Thoracic aorta (tissue), 2 donors: ENCODE results near the gene MS4A8. TPM values are rescaled to one million over a fixed set of nuclear protein-coding genes. Genes with fewer than 3 reads are reported as not detected.

Experiments used
- ATAC-seq: fragments of 150-250 bp; one replicate; pipeline ENCODE4 v1.8.0; 2017; ENCODE audit warnings: low read depth; ENCODE audit not compliant: insufficient number of reproducible peaks, low FRiP score
- DNase-seq: peaks from one replicate; pipeline ENCODE4 v3.0.0-alpha.2; 2020; ENCODE audit warnings: low spot score
- H3K27ac ChIP-seq, 2 donors: fragments of 200-600 bp; sonication (generic); 1 replicate in 1 of 2; 2 replicates in 1 of 2; pipeline ENCODE4 v1.5.1; 2016; ENCODE audit warnings: mild to moderate bottlenecking in 2 of 2, moderate library complexity in 2 of 2
- H3K27me3 ChIP-seq: fragments of 200-600 bp; sonication (generic); replicated peaks from 2 replicates; pipeline ENCODE4 v1.6.0; 2016; ENCODE audit warnings: mild to moderate bottlenecking; ENCODE audit not compliant: insufficient read depth
- H3K36me3 ChIP-seq: fragments of 200-600 bp; sonication (generic); one replicate; pipeline ENCODE4 v1.5.1; 2016
- H3K4me1 ChIP-seq, 2 donors: fragments of 200-600 bp; sonication (generic); 1 replicate in 1 of 2; 2 replicates in 1 of 2; pipeline versions ENCODE4 v1.5.1 to v1.6.0; 2016; ENCODE audit warnings: low read depth in 2 of 2, mild to moderate bottlenecking in 1 of 2; ENCODE audit not compliant: control insufficient read depth in 1 of 2
- H3K4me3 ChIP-seq: fragments of 200-600 bp; sonication (generic); 2 replicates; pipeline ENCODE4 v1.5.1; 2016; ENCODE audit warnings: mild to moderate bottlenecking
- H3K9me3 ChIP-seq: fragments of 200-600 bp; sonication (generic); 2 replicates; pipeline ENCODE4 v1.5.1; 2016
- CTCF ChIP-seq: fragments of 200-600 bp; sonication (generic); IDR thresholded peaks from one replicate; pipeline ENCODE4 v1.5.1; 2019; ENCODE audit warnings: antibody characterized with exemption
- total RNA-seq, 2 donors: library from RNA; depleted of rRNA; stranded (reverse); fragments of >200 nt; gene quantifications; one replicate each; pipeline versions ENCODE4 v1.1.0 to v1.2.3, GENCODE V29; 2016

The MS4A8 gene
- total RNA-seq, 2 donors from 2014 or later, result not detected

GRCh38 chr11:60717956-60718355, 18.5 kb downstream of the MS4A8 start:
- DNase-seq (no peak), ATAC-seq (no peak)
- H3K27me3 ChIP-seq, result no peaks in the 10 kb centered on the region
- H3K27ac ChIP-seq, result no peak overlapping the region
- H3K4me1 ChIP-seq, result no peaks in the 10 kb centered on the region
- no peaks in the 10 kb centered on the region for H3K9me3 ChIP-seq
- no peak for TF ChIP-seq CTCF
- H3K4me3 ChIP-seq, result no peak overlapping the region
- no peaks in the 10 kb centered on the region for H3K36me3 ChIP-seq

- Histone ChIP-seq H3K36me3 (no peaks in the 10 kb centered on the region), H3K4me1 (no peaks in the 10 kb centered on the region), H3K4me3 (no peak overlapping the region), H3K9me3 (no peaks in the 10 kb centered on the region), H3K27ac (no peak overlapping the region), H3K27me3 (no peaks in the 10 kb centered on the region)
- ATAC-seq (no peak), DNase-seq (no peak)
- TF ChIP-seq CTCF, result no peak
Observed at GRCh38 chr11:60718524-60719316, 19.3 kb downstream of the MS4A8 start.

GRCh38 chr11:60719391-60719790, 20.0 kb downstream of the MS4A8 start:
- ATAC-seq, result no peak
- TF ChIP-seq CTCF, result no peak
- H3K4me3 ChIP-seq, result no peak overlapping the region

GRCh38 chr11:60720460-60720859, 21.0 kb downstream of the MS4A8 start:
- H3K9me3 ChIP-seq, result no peaks in the 10 kb centered on the region
- H3K27ac ChIP-seq, result no peak overlapping the region
- TF ChIP-seq CTCF, result no peak
- no peak overlapping the region for H3K4me3 ChIP-seq
- H3K27me3 ChIP-seq, result no peaks in the 10 kb centered on the region
- no peak for ATAC-seq
- no peak for DNase-seq
- no peaks in the 10 kb centered on the region for H3K4me1 ChIP-seq
- H3K36me3 ChIP-seq, result no peaks in the 10 kb centered on the region

More at GRCh38 chr11:60719391-60719790, 20.0 kb downstream of the MS4A8 start:
- H3K27me3 ChIP-seq, result no peaks in the 10 kb centered on the region
- DNase-seq, result no peak
- no peak overlapping the region for H3K27ac ChIP-seq
- no peaks in the 10 kb centered on the region for H3K36me3 ChIP-seq
- no peaks in the 10 kb centered on the region for H3K4me1 ChIP-seq
- H3K9me3 ChIP-seq, result no peaks in the 10 kb centered on the region

- ATAC-seq, result no peak
- no peaks in the 10 kb centered on the region for H3K4me1 ChIP-seq
- no peaks in the 10 kb centered on the region for H3K27me3 ChIP-seq
Observed at GRCh38 chr11:60724420-60724819, 25.0 kb downstream of the MS4A8 start, which contains the start of gene MS4A18. TSS of gene MS4A18 (plus strand) at chr11:60724720.

More at GRCh38 chr11:60724420-60724819, 25.0 kb downstream of the MS4A8 start, which contains the start of gene MS4A18:
- no peak within 1 kb of the TSS for H3K27ac ChIP-seq
- H3K4me3 ChIP-seq, result no peak within 1 kb of the TSS
- DNase-seq, result no peak
- TF ChIP-seq CTCF, result no peak
- H3K9me3 ChIP-seq, result no peaks in the 10 kb centered on the region
- no peaks in the 10 kb centered on the region for H3K36me3 ChIP-seq
